NCI-H2196 treated with DMSO at 0.1 percent for 48 hours (cell line): ENCODE measurements around the gene MYO1F.

Experiments
- DNase-seq: peaks from one replicate; lab custom pipeline; 2025; ENCODE audit not compliant: unreplicated experiment; lab: John Stamatoyannopoulos, UW

The MYO1F gene

DNA sequence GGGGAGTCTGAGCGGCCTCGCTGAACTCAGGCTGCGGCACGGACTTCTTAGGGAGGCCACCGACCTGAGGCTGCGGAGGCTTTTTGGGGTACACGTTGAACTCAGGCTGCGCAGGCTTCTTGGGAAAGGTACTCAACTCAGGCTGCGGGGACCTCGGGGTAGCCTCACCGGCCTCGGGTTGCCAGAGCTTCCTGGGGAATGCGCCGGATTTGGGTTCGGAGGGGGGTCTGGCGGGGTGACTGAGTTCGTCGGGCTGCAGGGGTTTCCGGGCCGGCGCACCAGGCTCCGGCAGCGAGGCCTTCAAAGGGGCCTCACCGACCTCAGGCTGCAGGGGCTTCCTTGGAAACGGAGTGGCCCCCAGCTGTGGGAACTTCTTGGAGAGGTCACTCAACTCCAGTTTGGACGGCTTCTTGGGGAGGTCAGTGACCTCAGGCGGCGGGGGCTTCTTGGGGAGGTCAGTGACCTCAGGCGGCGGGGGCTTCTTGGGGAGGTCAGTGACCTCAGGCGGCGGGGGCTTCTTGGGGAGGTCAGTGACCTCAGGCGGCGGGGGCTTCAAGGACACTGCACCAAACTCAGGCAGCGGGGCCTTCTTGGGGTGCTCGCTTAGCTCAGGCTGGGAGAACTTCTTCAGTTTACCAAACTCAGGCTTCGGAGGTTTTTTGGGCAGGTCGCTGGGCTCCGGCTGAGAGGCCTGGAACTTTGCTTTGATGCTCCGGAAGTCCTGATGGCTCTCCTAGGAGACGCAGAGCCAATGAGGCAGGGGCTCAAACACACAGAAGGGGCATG lies 78.0 kb downstream of the MYO1F start:
- DNase-seq, result no peak

- DNase-seq, result no peak
Observed at GRCh38 chr19:8498295-8498694, 78.9 kb downstream of the MYO1F start.

GRCh38 chr19:8494158-8494557 lies 83.1 kb downstream of the MYO1F start:
- DNase-seq, result no peak

DNA sequence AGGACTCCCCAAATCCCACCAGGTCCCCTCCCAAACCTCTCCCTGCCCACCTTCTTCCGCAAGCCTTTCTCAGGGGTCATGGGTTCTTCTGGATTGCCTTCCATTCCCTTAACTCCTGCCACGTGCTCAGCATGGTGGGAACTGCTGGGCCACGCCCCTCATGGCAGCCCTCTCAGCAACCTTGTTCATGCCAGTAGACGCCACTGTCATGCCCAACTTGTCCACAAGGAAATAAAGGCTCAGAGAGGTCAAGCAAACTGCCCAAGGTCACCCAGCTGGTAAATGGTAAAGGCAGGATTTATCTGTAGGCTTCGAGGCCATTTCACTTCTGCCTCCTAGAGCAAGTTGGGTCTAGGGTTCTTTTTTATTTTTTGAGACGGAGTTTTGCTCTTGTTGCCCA lies 85.7 kb downstream of the MYO1F start:
- DNase-seq, result no peak

GRCh38 chr19:8490873-8491272 lies 86.4 kb downstream of the MYO1F start:
- DNase-seq, result no peak

GRCh38 chr19:8490395-8490760 lies 86.9 kb downstream of the MYO1F start:
- DNase-seq, result no peak

GRCh38 chr19:8489561-8490394 lies 87.5 kb downstream of the MYO1F start:
- DNase-seq, result no peak

GRCh38 chr19:8488365-8488764 lies 88.9 kb downstream of the MYO1F start:
- no peak for DNase-seq

GRCh38 chr19:8487137-8487851 lies 89.9 kb downstream of the MYO1F start:
- DNase-seq, result no peak

GRCh38 chr19:8486661-8487136 lies 90.5 kb downstream of the MYO1F start:
- DNase-seq, result no peak

GRCh38 chr19:8485561-8486371 lies 91.5 kb downstream of the MYO1F start:
- no peak for DNase-seq

DNA sequence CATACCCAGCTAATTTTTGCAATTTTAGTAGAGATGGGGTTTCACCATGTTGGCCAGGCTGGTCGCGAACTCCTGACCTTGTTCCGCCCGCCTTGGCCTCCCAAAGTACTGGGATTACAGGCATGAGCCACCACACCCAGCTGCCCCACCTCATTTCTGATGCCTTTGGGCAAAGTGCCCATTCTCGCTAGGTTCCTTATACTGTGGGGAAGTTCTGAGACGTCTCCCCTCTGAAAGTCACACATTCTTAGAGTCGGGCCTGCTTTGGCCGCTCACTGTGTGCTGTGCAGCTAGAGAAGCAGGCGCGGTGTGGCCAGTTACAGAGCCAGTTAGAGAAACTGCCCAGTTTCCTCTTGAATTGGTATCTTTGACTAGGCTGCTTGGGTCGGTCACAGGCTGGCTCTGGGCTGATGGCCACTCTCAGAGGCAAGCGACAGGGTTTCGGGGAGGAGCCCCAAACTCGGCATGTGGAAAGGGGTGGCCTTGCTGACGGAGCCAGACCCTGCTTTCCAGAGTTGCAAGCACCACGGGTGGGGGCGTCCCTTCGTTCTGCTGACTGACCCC lies 92.8 kb downstream of the MYO1F start:
- DNase-seq, result no peak

DNA sequence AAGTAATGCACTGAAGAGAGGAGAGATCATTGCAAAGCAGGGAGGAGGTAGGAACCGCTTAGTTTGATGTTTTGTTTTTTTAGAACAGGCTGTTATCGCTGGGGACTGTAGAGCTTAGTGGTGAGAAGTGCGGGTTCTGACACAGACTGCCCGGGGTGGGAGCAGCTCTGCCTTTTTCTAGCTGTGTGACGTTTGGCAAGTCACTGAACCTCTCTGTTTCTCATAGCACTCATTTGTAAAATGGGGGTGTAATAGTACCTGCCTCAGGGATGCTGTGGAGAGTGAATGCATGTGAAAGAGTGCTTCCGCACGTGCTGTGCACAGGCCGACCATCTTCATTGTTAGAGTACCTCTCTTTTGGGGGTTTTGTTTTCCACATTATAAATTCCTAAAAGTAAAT lies 94.1 kb downstream of the MYO1F start:
- no peak for DNase-seq

DNA sequence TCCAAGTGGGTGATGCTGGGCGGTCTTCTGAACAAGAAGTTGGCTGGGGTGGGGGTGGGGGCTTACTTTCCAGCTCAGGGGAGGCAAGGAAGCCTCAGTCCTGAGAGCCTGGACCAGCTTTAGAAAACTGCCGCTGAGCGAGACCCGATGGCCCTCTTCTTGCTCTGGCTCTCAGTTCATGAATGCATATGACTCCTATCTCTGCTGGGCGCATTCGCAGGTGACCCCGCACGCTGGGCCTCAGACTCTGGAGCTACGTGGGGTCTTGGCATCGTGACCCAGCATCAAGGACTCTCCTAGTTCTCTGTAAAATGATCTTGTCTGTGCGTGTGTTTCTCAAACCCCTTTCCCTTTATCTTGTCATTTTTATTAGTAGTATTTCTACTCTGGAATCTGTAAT lies 94.5 kb downstream of the MYO1F start:
- DNase-seq, result no peak

DNA sequence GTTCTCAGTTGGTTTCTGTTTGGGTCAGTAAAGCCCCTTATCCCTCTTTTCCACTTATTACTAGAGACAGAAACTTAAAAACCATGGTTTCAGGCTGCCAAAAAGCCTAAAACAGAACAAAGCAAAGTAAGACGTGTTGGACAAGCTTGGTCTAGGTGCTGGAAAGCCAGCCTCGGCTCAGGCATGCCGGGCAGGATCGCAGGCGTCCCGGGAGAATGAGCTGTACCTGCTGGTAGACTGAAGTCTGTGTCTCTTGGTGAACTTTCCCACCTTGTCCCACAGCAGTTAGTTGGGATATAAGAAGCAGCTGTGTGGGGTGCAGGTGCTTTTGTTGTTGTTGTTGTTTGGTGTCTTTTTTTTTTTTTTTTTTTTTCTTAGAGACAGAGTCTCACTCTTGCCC lies 95.6 kb downstream of the MYO1F start:
- DNase-seq, result no peak

GRCh38 chr19:8481201-8481600 lies 96.0 kb downstream of the MYO1F start:
- no peak for DNase-seq

DNA sequence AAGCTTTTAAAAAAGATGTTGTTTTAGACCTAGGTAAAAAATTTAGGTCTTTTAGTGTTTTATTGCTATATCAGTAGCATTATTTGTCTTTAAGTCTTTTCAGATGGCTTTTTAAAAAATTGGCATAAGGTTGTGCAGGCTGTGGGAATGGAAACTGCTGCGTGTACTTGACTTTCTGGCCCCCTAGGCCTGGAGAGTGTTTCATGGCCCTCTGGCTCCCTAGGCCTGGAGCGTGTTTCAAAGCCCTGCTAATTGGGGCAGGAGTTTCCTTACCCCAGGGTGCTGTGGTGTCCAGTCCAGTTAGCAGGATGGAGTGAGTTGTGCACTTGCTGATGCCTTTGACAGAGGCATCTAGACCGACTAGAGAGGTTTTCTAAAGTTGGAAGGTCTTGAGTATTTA lies 98.6 kb downstream of the MYO1F start:
- no peak for DNase-seq

- no peak for DNase-seq
Observed at GRCh38 chr19:8477889-8478288, 99.4 kb downstream of the MYO1F start.

DNA sequence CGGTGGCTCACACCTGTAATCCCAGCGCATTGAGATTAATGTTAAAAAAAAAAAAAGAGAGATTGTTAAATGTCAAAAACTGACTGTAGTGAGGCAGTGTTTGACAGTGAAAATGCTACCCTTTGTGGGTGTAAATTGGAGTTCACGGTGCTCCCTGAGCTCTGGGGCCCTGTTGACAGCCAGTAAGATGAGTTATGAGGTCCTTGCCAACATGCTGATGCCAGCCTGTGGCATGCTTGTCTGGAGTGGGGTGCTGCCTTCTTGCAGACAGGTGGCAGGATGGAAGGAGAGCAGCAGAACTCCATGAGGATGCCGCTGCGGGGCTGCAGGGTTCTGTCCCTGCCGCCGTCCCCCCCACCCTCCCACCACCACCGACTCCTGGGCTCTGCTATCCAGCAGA lies 100.7 kb downstream of the MYO1F start:
- no peak for DNase-seq

DNA sequence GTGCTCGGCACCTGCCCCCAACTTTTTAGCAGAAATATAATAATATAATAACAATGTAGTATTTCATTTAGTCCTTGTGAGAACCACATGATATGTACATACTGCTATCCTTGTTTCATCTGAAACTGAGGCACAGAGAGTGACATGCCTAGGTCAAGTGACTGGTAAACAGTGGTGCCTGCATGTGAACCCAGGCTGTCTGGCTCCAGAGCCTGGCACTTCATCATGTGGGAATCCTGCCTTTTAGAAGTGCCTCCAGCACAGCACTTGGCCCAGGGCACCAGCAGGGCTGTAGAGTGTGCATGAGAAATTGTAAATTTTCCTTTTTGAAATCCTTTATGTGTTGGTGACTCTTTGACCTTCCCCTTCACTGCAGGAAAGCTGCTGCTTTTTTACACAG lies 102.2 kb downstream of the MYO1F start:
- DNase-seq, result no peak
